Subcutaneous adipose tissue (tissue), 4 donors: Measurements from ENCODE around the gene LCLAT1. TPM values are rescaled to one million over a fixed set of nuclear protein-coding genes. Genes with fewer than 3 reads are reported as not detected.

Source experiments
- CTCF ChIP-seq: fragments of 450-650 bp; IDR thresholded peaks from one replicate; pipeline ENCODE4 v1.5.1; 2016; ENCODE audit warnings: low read depth, mild to moderate bottlenecking, control low read depth, antibody characterized with exemption, moderate library complexity
- total RNA-seq, 4 donors: library from RNA; depleted of rRNA; stranded (reverse); fragments of >200 nt; gene quantifications; one replicate each; pipeline ENCODE4 v1.1.0, GENCODE V29; 2016

The LCLAT1 gene
- total RNA-seq, 4 donors from 2014 or later: 4.0 to 12.4 (median 7.6) TPM

DNA sequence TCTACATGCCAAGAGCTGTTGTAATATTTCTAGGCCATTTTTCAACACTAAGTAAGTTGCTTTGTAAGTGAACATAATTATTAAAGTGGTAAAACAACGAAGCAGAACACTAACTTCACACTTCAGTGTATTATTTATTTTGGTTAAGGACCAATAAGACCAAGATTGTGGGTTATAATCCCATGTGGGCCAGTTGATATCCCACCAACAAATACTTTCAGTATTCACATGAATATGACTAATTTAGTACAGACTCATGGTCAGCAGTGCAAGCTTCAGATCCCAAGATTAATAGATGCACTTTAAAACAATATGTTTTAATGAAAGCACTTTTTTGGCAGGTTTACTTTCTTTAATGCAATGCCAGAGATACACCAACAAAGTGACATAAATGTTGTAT, 154.3 kb downstream of the LCLAT1 start:
- TF ChIP-seq CTCF: no peak

DNA sequence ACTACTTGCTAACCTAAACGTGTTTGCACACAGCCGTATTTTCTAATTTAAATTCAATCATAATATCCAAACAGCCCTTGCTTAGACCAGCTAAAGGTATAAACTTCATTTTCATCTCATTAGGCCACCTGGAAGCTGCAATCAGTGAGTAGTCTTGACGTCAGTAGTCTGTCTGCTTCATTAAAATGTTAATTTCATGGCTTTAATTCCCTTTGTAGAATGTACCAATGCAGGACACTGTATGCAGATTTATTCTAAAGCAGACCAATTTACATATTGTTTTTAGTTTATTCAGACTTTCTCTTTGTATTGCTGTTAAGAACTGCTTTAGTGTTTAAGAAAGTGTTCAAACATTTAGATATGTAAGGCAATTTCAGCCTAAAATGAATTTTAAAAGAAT, 158.2 kb downstream of the LCLAT1 start:
- TF ChIP-seq CTCF: no peak

GRCh38 chr2:30608643-30609042, 161.6 kb downstream of the LCLAT1 start:
- TF ChIP-seq CTCF: no peak

- TF ChIP-seq CTCF: no peak
These were observed 164.5 kb downstream of the LCLAT1 start for GRCh38 chr2:30611583-30611982.

DNA sequence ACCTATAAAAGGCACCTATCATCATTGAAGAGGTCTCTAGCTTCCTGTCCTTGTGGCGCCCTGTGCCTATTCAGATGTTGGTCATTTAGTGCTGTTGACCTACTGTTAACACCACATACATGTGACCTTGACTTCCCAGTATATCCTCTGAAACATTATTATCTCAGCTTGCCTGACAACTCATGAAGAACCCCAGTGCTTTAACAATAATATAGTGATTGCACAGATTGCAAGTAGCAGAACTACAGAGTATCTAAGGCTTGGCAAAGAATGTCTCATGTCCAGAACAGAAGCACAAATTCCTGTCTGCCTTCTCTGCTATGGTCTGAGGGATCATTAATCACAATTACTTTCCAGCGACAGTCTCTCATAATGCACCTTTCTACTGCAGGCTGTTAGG, 165.3 kb downstream of the LCLAT1 start:
- no peak for TF ChIP-seq CTCF

DNA sequence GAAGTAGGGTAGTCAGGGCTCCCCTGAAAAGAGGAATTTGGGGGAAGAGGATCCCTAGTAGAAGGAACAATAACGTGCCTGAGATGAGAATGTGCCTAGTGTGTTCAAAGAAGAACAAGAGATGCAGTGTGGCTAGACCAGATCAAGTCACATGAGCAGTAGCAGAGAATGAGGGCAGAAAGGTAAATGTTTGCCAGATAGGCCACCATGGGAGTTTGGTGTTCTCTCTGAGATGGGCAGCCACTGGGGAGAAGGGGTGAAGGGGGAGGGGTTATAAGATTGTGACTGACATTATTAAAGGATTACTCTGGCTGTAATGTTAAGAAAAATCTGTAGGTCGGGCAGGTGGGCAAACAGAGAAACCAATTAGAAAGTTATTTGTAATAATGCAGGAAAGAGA, 166.0 kb downstream of the LCLAT1 start:
- TF ChIP-seq CTCF: no peak

- no peak for TF ChIP-seq CTCF
These were observed 168.9 kb downstream of the LCLAT1 start for GRCh38 chr2:30615926-30616325.
